Dendritic cell treated with granulocyte-macrophage colony-stimulating factor and Interleukin-4, amounts not matched to agents 40 ng/mL and 50 ng/mL, for 4 days (primary cell): ENCODE data around the gene EMB.
"Not testable (repeated sequence)": the region's sequence is repeated elsewhere in the genome, so short reads cannot be mapped to it uniquely, and the experiment has no call there.

ENCODE experiments used
- H3K27ac Mint-ChIP-seq: one replicate; pipeline ENCODE4 v1.8.0; 2022; ENCODE audit warnings: mild to moderate bottlenecking, mixed read lengths
- H3K27me3 Mint-ChIP-seq: one replicate; pipeline ENCODE4 v1.8.0; 2022; ENCODE audit warnings: mild to moderate bottlenecking, mixed read lengths
- H3K36me3 Mint-ChIP-seq: one replicate; pipeline ENCODE4 v1.8.0; 2022; ENCODE audit warnings: low read depth, mixed read lengths
- H3K4me1 Mint-ChIP-seq: one replicate; pipeline ENCODE4 v1.8.0; 2022; ENCODE audit warnings: low read depth, mixed read lengths
- H3K4me3 Mint-ChIP-seq: one replicate; pipeline ENCODE4 v1.8.0; 2022; ENCODE audit warnings: mild to moderate bottlenecking, moderate library complexity, mixed read lengths
- H3K9me3 Mint-ChIP-seq: one replicate; pipeline ENCODE4 v1.8.0; 2022; ENCODE audit warnings: mixed read lengths
- intact Hi-C: fragments of 100-400 bp; cut with micrococcal nuclease; formaldehyde crosslinking; loops from one replicate; pipeline ENCODE4 v1.15.0; 2022

The EMB gene

GRCh38 chr5:50406877-50407276, 34.2 kb downstream of the EMB start:
- H3K4me1 Mint-ChIP-seq = peaks cover 7% of the 10 kb centered on the region
- H3K9me3 Mint-ChIP-seq = peaks cover 6% of the 10 kb centered on the region
- no peak overlapping the region for H3K27ac Mint-ChIP-seq
- peaks cover 42% of the 10 kb centered on the region for H3K36me3 Mint-ChIP-seq
- no peaks in the 10 kb centered on the region for H3K27me3 Mint-ChIP-seq
- intact Hi-C loops = loop anchor here (10.0 kb wide), 1 partner anchor 348 kb away; no protein-coding TSS in a partner anchor
- no peak overlapping the region for H3K4me3 Mint-ChIP-seq

GRCh38 chr5:50401336-50401735, 39.8 kb downstream of the EMB start:
- H3K27ac Mint-ChIP-seq = no peak overlapping the region
- no peak overlapping the region for H3K4me3 Mint-ChIP-seq
- H3K27me3 Mint-ChIP-seq = no peaks in the 10 kb centered on the region
- H3K4me1 Mint-ChIP-seq = no peaks in the 10 kb centered on the region
- intact Hi-C loops = loop anchor here (10.0 kb wide), 1 partner anchor 353 kb away; no protein-coding TSS in a partner anchor
- no peaks in the 10 kb centered on the region for H3K9me3 Mint-ChIP-seq
- peaks cover 48% of the 10 kb centered on the region for H3K36me3 Mint-ChIP-seq

- H3K9me3 Mint-ChIP-seq, H3K27me3 Mint-ChIP-seq, H3K4me3 Mint-ChIP-seq, intact Hi-C loops, H3K27ac Mint-ChIP-seq: not testable (repeated sequence)
- Mint-ChIP-seq H3K36me3 (peaks cover 56% of the 10 kb centered on the region), H3K4me1 (peaks cover 22% of the 10 kb centered on the region)
These were observed 47.0 kb downstream of the EMB start for GRCh38 chr5:50393925-50394609.

GRCh38 chr5:50392289-50392688, 48.8 kb downstream of the EMB start:
- Mint-ChIP-seq H3K36me3 (peaks cover 62% of the 10 kb centered on the region), H3K4me1 (peaks cover 22% of the 10 kb centered on the region)
- H3K27ac Mint-ChIP-seq, H3K27me3 Mint-ChIP-seq, intact Hi-C loops, H3K9me3 Mint-ChIP-seq, H3K4me3 Mint-ChIP-seq: not testable (repeated sequence)

DNA sequence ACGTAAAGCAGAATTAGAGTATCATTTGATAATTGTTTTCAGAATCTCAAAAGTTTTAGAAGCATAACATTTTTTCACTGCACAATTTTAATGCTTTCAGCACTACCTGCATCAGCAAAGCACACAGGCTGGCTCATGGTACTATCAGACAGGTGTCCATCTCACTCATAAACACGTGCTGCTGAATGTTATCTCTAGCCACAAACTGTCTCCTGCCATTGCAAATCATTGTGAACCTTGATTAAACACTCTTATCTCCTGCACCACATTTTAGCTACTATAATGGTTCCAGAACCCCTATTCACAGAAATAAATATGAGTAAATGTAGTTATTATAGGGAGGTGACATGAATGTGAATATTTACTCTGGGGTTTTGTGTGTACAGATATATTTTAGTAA, 56.7 kb downstream of the EMB start:
- not testable (repeated sequence) for H3K27me3 Mint-ChIP-seq, H3K4me1 Mint-ChIP-seq

GRCh38 chr5:50376696-50377095, 64.4 kb downstream of the EMB start:
- H3K36me3 Mint-ChIP-seq = peaks cover 63% of the 10 kb centered on the region
- not testable (repeated sequence) for H3K27me3 Mint-ChIP-seq

More for the DNA sequence above, 56.7 kb downstream of the EMB start:
- H3K27ac Mint-ChIP-seq, intact Hi-C loops, H3K4me3 Mint-ChIP-seq, H3K9me3 Mint-ChIP-seq: not testable (repeated sequence)
- H3K36me3 Mint-ChIP-seq = peaks cover 69% of the 10 kb centered on the region

GRCh38 chr5:50369287-50370033, 71.6 kb downstream of the EMB start:
- H3K27ac Mint-ChIP-seq, H3K4me3 Mint-ChIP-seq, H3K27me3 Mint-ChIP-seq, intact Hi-C loops: not testable (repeated sequence)
- peaks cover 53% of the 10 kb centered on the region for H3K9me3 Mint-ChIP-seq
- peaks cover 17% of the 10 kb centered on the region for H3K4me1 Mint-ChIP-seq
- peaks cover 68% of the 10 kb centered on the region for H3K36me3 Mint-ChIP-seq

More at GRCh38 chr5:50376696-50377095, 64.4 kb downstream of the EMB start:
- H3K4me3 Mint-ChIP-seq, H3K27ac Mint-ChIP-seq, intact Hi-C loops: not testable (repeated sequence)
- Mint-ChIP-seq H3K4me1 (peaks cover 26% of the 10 kb centered on the region), H3K9me3 (peaks cover 24% of the 10 kb centered on the region)

- peak overlapping the region; percentile 76 for H3K27ac Mint-ChIP-seq
- H3K36me3 Mint-ChIP-seq = peaks cover 58% of the 10 kb centered on the region
- intact Hi-C loops = no loop called here
- H3K27me3 Mint-ChIP-seq = no peaks in the 10 kb centered on the region
- H3K4me3 Mint-ChIP-seq = no peak overlapping the region
- peaks cover 17% of the 10 kb centered on the region for H3K4me1 Mint-ChIP-seq
- peaks cover 38% of the 10 kb centered on the region for H3K9me3 Mint-ChIP-seq
These were observed 75.4 kb downstream of the EMB start for GRCh38 chr5:50365426-50366251.

DNA sequence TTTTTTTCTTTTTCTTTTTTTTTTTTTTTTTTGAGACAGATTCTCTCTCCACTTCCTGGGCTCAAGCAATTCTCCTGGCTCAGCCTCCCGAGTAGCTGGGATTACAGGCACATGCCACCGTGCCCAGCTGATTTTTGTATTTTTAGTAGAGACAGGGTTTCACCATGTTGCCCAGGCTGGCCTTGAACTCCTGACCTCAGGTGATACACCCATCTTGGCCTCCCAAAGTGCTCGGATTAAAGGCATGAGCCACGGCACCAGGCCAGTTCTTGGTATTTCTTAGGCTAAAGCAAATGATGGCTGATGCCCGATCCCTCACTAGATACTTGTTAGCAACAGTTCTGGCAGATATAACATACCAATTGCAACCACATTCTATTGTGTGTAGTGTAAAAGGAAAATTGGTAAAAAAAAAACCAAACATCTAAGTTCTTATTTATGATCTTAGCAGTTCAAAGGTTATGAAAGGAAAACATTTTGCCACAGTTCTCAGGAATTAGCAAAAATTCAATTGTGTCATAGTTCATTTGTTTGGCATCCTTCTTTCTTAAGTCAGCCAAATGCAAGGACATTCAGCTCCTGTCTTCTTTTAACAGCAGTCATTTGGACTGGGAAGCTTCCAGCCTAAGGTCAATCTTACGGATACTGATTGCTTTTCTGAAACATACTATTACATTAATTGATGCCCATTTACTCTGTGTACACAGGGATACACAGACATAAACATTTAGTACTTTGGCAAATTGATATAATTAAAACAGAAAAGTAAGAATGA, 76.4 kb downstream of the EMB start:
- Mint-ChIP-seq H3K36me3 (peaks cover 49% of the 10 kb centered on the region), H3K9me3 (peaks cover 29% of the 10 kb centered on the region), H3K27ac (peak overlapping the region; percentile 76), H3K4me1 (peaks cover 17% of the 10 kb centered on the region)
- intact Hi-C loops, H3K27me3 Mint-ChIP-seq, H3K4me3 Mint-ChIP-seq: not testable (repeated sequence)

DNA sequence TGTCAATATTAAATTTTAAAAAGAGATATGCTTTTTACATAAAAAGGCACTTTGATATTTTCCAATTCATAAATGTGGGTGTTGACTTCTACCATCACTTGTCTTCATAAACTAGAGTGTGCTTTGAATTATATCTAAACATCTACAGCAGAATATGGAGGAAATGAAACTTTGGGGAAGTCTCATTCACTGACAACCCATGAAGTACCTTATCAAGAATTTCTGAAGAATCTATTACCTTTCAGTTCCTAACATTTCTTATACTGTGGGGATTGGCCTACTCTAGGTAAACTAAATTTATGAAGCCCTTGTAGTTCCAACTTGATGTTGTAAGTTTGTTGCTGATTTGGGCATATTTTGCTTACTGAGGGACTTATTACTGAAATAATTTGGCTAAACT, 81.9 kb downstream of the EMB start:
- Mint-ChIP-seq H3K4me3 (no peak overlapping the region), H3K36me3 (peaks cover 26% of the 10 kb centered on the region), H3K4me1 (no peaks in the 10 kb centered on the region), H3K9me3 (peaks cover 17% of the 10 kb centered on the region), H3K27ac (no peak overlapping the region), H3K27me3 (no peaks in the 10 kb centered on the region)
- intact Hi-C loops = no loop called here

GRCh38 chr5:50352382-50352781, 88.7 kb downstream of the EMB start:
- Mint-ChIP-seq H3K27ac (no peak overlapping the region), H3K27me3 (no peaks in the 10 kb centered on the region)

More at GRCh38 chr5:50352382-50352781, 88.7 kb downstream of the EMB start:
- Mint-ChIP-seq H3K4me3 (no peak overlapping the region), H3K9me3 (peaks cover 14% of the 10 kb centered on the region), H3K36me3 (peaks cover 2% of the 10 kb centered on the region), H3K4me1 (no peaks in the 10 kb centered on the region)
- intact Hi-C loops = no loop called here
